GM21367 (cell line): Measurements from ENCODE around the gene CT47A1.
A peak's percentile ranks its signal among the peaks of the same experiment; 100 is the strongest.
"Not testable (repeated sequence)": the region's sequence is repeated elsewhere in the genome, so short reads cannot be mapped to it uniquely, and the experiment has no call there.

Source experiments
- ATAC-seq: cut with Tn5 transposase; IDR thresholded peaks from one replicate; pipeline ENCODE4 v1.9.1; 2021; ENCODE audit not compliant: unreplicated experiment

Gene CT47A1

DNA sequence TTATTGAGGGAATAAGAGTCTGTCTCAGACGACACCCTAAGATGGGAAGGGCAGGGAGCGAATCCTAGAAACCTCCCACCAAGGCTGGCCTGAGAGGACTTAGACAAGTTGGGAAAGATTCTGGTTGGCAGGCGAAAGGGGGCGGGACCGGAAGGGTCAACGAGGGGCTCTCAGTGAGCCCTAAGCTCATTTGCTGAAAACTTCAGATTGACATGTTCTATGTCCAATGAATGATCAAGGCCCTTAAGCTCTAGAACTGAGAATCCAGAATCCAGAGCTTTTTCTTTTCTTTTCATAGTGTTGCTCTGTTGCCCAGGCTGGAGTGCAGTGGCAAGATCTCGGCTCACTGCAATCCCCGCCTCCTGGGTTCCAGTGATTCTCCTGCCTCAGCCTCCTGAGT lies at the start of gene CT47A1:
CT47A1 (minus strand) TSS at position 101 of the 400 bp plus-strand sequence. CDS start 231 bp downstream, outside the sequence.
- not testable (repeated sequence) for ATAC-seq

DNA sequence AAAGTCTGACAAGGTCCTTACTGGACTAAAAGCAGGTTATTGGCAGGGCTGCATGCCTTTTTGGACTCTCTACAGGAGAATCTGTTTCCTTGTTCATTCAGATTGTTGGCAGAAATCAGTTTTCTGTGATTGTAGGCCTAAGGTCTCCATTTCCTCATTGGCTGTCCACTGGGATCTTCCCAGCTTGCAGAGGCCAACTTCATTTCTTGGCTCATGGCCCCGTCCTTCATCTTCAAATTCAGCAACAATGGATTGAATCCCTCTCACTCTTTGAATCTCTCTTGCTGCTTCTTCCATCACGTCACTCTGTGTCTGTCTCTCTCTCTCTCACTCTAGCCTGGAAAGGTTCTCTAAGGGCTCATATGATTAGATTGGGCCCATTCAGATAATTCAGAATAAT lies 47.0 kb upstream of the CT47A1 start:
- ATAC-seq = no peak

DNA sequence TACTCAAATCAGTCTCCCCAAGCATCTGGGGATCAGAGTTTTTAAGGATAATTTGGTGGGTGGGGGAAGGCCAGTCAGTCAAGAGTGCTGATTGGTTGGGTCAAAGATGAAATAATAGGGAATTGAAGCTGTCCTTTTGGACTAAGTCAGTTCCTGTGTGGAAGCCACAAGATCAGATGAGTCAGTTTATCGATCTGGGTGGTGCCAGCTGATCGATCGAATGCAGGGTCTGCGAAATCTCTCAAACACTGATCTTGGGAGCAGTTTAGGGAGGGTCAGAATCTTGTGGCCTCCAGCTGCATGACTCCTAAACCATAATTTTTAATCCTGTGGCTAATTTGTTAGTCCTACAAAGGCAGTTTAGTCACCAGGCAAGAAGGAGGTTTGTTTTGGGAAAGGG lies 44.5 kb upstream of the CT47A1 start:
- ATAC-seq = no peak

DNA sequence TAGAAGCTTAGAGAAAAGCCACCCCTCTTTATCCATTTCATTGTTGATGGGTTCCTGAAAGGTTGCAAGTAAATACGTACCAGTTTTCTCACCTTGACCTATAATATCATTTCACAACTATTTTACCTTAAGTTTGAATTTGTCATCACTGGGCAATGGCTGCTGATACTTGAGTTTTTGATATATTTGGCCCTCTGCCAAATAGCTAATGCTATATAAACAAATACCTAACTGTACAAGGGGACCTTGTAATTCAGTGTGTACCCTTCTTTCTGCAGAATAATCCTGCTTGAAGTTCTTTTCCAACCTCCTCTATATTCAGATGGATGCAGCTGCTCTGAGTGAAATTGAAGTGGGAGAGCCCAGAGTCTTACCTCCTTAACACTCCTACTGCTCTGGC lies 42.9 kb upstream of the CT47A1 start:
- no peak for ATAC-seq

DNA sequence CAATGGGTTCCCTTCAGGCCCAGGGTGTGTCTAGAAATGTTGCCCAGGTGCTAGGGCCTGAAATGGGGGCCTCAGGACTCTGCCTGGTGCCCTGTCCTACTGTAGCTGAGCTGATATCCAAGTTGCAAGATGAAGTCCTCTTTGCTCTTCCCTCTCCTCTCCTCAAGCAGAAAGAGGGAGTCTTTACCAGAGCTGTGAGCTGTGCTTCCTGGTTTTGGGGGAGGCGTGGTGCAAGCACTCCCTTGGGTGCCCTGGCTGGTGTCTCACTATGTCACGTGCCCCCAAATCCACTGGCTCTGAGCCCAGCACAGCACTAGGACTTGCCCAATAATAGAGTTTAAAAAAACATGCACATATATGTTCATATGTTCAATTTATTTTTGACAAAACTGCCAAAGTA lies 29.3 kb upstream of the CT47A1 start:
- ATAC-seq = no peak

DNA sequence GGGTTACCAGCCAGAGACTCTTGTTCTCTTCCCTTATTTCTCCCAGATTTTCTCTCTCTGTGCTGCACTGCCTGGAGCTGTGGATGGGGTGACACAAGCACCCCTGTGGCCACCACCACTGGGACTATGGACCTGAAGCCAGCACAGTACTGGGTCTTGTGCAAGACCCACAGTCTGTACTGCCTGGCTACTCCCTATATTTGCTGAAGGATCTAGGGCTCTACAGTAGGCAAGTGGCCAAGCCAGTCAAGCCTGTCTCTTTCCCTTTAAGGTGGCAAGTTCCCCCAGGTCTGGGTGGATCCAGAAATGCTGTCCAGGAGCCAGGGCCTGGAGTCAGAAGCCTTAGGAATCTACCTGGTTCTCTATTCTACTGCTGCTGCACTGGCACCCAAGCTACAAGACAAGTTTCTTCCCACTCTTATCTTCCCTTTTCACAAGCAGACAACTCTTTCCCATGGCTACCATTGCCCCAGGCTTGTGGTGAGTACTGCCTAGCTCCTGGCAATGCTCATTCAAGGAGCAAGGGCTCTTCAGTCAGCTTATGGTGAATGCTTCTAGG lies 28.4 kb upstream of the CT47A1 start:
- ATAC-seq = no peak

DNA sequence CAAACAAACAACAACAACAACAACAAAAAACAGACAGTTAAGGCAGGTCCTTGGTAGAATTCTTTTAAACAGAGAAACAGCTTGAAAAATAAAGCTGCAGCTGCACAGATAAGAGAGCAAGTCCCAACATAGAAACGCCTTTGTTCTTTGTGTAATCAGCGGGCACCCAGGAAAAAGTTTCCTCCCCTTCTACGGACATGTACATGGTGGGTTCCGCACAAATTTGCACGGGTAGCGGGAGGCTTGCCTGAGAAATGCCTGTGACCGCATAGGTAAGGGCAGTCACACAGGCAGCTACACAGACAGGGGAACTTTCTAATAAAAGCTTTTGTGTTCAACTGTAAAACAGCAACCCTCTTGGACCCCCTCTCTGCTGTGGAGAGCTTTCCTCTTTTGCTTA lies 25.7 kb upstream of the CT47A1 start:
- ATAC-seq = no peak

DNA sequence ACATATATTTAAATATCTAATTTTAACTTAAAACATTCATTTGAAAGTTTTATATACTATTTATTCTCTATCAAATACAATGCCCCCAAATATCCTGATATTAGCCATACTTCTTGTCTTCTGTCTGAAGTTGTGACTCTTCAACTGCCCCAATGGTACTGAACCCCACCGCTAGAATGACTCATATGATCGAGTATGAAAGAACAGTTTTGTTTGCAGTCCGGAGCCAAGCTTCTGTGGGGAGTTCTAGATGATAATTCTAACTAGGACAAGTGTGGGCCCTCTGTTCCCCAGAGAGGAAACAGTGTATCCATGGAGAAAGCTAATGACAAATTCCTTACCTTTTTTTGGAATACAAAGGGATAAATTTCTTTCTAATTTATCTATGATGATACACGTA lies 24.7 kb upstream of the CT47A1 start:
- ATAC-seq = no peak

DNA sequence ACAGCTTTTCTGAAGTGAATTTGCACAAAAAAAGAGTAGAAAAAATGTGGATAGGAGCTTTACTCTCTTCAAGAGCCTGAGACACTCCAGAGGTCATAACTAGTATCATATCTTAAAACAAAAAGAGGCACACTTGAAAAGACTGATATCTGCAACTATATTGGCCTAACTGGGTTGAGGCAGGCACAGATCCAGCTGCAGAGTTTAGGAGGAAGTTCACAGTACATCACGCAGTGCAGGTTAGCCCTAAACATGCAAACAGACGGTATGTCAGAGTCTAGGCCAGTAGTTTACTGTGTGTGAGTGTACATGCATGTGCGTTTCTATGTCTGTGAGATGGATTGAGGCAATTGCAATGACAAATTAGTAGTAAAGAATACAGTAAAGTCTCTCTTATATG lies 24.2 kb upstream of the CT47A1 start:
- no peak for ATAC-seq

DNA sequence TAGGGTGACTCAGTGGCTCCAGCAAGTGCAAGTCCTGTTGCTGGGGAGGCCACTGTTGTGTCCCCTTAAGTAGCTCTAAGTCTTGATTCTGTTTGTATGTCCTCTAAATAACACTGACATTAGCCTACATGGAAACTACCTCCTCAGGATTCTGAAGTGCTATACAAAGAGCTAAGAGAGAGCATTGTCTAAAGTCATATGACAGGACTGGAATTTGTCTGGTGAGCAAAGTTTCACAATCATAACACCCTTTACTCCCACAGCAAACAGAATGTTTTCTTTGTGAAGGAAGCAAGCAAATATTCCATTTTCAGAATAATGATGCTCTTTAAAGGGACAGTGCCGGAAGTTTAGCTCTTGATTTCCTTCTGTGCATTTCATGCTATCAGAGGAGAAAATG lies 23.4 kb upstream of the CT47A1 start:
- ATAC-seq = no peak

DNA sequence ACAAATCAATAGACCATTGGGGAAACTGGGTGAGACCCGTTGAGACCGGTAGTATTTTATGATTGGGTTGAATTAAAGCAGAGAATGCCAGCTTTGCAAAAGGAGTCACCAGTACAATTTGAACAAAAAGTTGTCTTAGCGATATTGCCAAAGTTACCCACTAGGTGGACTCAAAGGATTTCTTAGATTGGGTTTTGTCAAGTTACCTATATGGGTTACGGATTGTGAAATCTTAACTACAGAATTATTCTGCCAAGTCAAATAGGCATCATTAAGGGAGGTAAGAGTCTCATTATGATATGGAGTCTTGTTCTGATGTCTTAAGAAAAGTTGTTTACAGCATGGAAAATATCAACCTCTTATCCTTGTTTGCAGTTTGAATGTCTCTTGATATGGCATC lies 15.0 kb upstream of the CT47A1 start:
- ATAC-seq = no peak

DNA sequence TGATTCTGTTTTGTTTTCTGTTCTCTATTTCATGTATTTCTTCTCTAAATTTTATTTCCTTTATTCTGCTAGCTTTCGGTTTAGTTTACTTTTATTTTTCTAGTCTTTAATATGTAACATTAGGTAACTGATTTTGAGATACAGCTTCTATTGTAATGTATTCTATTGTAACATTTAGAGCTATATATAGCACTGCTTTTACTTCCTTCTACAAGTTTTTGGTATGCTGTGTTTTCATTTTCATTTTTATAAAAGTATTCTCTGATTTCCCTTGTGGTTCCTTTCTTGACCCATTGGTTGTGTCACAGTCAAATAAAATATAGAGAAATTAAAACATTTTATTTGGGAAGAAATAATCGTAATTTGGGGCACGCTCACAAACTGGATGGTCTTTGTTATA lies 13.9 kb upstream of the CT47A1 start:
- ATAC-seq = peak; percentile 77

DNA sequence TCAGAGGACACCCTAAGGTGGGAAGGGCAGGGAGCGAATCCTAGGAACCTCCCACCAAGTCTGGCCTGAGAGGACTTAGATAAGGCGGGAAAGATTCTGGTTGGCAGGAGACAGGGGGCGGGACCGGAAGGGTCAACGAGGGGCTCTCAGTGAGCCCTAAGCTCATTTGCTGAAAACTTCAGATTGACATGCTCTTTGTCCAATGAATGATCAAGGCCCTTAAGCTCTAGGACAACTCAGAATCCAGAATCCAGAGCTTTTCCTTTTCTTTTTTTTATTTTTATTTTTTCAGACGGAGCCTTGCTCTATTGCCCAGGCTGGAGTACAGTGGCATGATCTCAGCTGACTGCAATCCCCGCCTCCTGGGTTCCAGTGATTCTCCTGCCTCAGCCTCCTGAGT lies 29.1 kb downstream of the CT47A1 start, which contains the start of gene CT47A7:
CT47A7 (minus strand) TSS at position 101 of the 400 bp plus-strand sequence. CDS start 255 bp downstream, outside the sequence.
- not testable (repeated sequence) for ATAC-seq
